Measurements from ENCODE around the gene ESRRA.
A peak's percentile ranks its signal among the peaks of the same experiment; 100 is the strongest.
"Not testable (repeated sequence)": the region's sequence is repeated elsewhere in the genome, so short reads cannot be mapped to it uniquely, and the experiment has no call there.

Gene ESRRA

GRCh38 chr11:64292460-64293254, 12.7 kb upstream of the ESRRA start:
- DNase-seq (ENCODE audit: low spot score) = no peak

- no peak for DNase-seq (ENCODE audit: low spot score)
These were observed 10.6 kb upstream of the ESRRA start for GRCh38 chr11:64294774-64295173.

- no peak for DNase-seq (ENCODE audit: low spot score)
These were observed 9.6 kb upstream of the ESRRA start for GRCh38 chr11:64295760-64296159.

- no peak for DNase-seq (ENCODE audit: low spot score)
These were observed 9.1 kb upstream of the ESRRA start for GRCh38 chr11:64296236-64296635.

GRCh38 chr11:64296830-64297698, 8.3 kb upstream of the ESRRA start:
- DNase-seq (ENCODE audit: low spot score) = no peak

GRCh38 chr11:64297699-64298358, 7.5 kb upstream of the ESRRA start:
- no peak for DNase-seq (ENCODE audit: low spot score)

GRCh38 chr11:64298966-64299846, 6.1 kb upstream of the ESRRA start:
- DNase-seq (ENCODE audit: low spot score) = no peak

GRCh38 chr11:64299847-64300648, 5.3 kb upstream of the ESRRA start, which contains the start of gene CATSPERZ:
Gene CATSPERZ (plus strand): TSS chr11:64300358. CDS start chr11:64300411, 53 bp downstream.
- no peak for DNase-seq (ENCODE audit: low spot score)

GRCh38 chr11:64303109-64304031, 2.0 kb upstream of the ESRRA start:
- no peak for DNase-seq (ENCODE audit: low spot score)

GRCh38 chr11:64304032-64304315, 1.4 kb upstream of the ESRRA start:
- no peak for DNase-seq (ENCODE audit: low spot score)

- DNase-seq (ENCODE audit: low spot score) = peak; percentile 93
These were observed 830 bp upstream of the ESRRA start for GRCh38 chr11:64304316-64305072.

- DNase-seq (ENCODE audit: low spot score) = peak; percentile 77
These were observed 603 bp downstream of the ESRRA start for GRCh38 chr11:64305691-64306562.

- no peak for DNase-seq (ENCODE audit: low spot score)
These were observed 1.2 kb downstream of the ESRRA start for GRCh38 chr11:64306563-64306875.

- no peak for DNase-seq (ENCODE audit: low spot score)
These were observed 1.7 kb downstream of the ESRRA start for GRCh38 chr11:64306876-64307622.

- not testable (repeated sequence) for DNase-seq (ENCODE audit: low spot score)
These were observed 2.5 kb downstream of the ESRRA start for GRCh38 chr11:64307795-64308194.

GRCh38 chr11:64312947-64313346, 7.6 kb downstream of the ESRRA start:
- DNase-seq (ENCODE audit: low spot score) = no peak

GRCh38 chr11:64313491-64314145, 8.3 kb downstream of the ESRRA start:
- no peak for DNase-seq (ENCODE audit: low spot score)

Data from CD4-positive, alpha-beta T cell treated with Interleukin-2 at 100 ng/mL for 4 hours (primary cell).